ENCODE results near the gene GPRC5D.

The GPRC5D gene

GRCh38 chr12:12918781-12919389 is 33.1 kb downstream of the GPRC5D start:
- Histone ChIP-seq H3K9ac (ENCODE audit: low read depth, low read length) (no peak overlapping the region), H3K9me3 (ENCODE audit: control insufficient read depth, insufficient read depth, low read length) (no peaks in the 10 kb centered on the region), H3K36me3 (ENCODE audit: insufficient read depth, low read length) (no peaks in the 10 kb centered on the region), H3K4me1 (ENCODE audit: insufficient read depth, low read length) (peaks cover 7% of the 10 kb centered on the region)

DNA sequence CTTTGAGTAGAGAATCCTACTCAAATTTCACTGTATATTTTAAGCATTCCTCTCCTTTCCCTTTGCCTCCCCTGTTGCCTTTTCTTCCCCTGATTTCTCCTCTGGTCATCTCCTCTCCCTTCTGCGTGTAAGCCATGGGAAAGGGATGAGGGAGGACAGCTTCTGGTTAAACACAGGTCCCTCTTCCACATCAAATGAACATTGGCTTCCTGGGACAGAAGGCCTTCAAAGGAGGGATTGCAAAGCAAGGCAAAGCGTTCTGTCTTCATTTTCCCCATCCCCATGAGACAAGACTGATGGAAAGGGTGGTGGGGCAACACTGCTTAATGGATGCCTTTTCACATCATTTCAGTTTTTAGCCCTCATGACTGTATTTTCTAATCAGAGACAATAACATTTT is 34.5 kb downstream of the GPRC5D start:
- Histone ChIP-seq H3K9me3 (ENCODE audit: control insufficient read depth, insufficient read depth, low read length) (no peaks in the 10 kb centered on the region), H3K9ac (ENCODE audit: low read depth, low read length) (no peak overlapping the region), H3K36me3 (ENCODE audit: insufficient read depth, low read length) (no peaks in the 10 kb centered on the region), H3K4me1 (ENCODE audit: insufficient read depth, low read length) (peaks cover 7% of the 10 kb centered on the region)

- no peaks in the 10 kb centered on the region for H3K36me3 ChIP-seq (ENCODE audit: insufficient read depth, low read length)
- no peaks in the 10 kb centered on the region for H3K9me3 ChIP-seq (ENCODE audit: control insufficient read depth, insufficient read depth, low read length)
- H3K9ac ChIP-seq (ENCODE audit: low read depth, low read length) = no peak overlapping the region
- no peaks in the 10 kb centered on the region; the same call in 1 of the 2 replicates for H3K4me1 ChIP-seq (ENCODE audit: insufficient read depth, low read length)
These were observed 35.6 kb downstream of the GPRC5D start for GRCh38 chr12:12916135-12916944.

DNA sequence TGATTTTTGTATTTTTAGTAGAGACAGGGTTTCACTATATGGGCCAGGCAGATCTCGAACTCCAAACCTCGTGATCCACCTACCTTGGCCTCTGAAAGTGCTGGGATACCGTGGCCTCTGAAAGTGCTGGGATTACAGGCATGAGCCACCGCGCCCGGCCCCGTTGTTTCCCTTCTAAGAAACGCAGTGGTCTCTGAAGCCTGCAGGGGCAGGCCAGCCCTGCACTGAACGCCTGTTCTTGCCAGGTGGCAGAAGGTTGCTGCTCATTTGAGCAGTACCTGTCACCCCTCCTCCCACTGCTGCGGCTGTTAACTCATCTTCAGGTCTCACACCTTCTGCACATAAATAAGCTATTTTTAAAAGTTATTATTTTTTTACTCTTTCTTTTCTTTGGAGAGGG is 36.3 kb downstream of the GPRC5D start:
- H3K9me3 ChIP-seq (ENCODE audit: control insufficient read depth, insufficient read depth, low read length) = no peaks in the 10 kb centered on the region
- no peak overlapping the region for H3K9ac ChIP-seq (ENCODE audit: low read depth, low read length)
- H3K4me1 ChIP-seq (ENCODE audit: insufficient read depth, low read length) = no peaks in the 10 kb centered on the region; the same call in 1 of the 2 replicates
- no peaks in the 10 kb centered on the region for H3K36me3 ChIP-seq (ENCODE audit: insufficient read depth, low read length)

- no peaks in the 10 kb centered on the region for H3K9me3 ChIP-seq (ENCODE audit: control insufficient read depth, insufficient read depth, low read length)
- no peak overlapping the region for H3K9ac ChIP-seq (ENCODE audit: low read depth, low read length)
- no peaks in the 10 kb centered on the region; the same call in 1 of the 2 replicates for H3K4me1 ChIP-seq (ENCODE audit: insufficient read depth, low read length)
- no peaks in the 10 kb centered on the region for H3K36me3 ChIP-seq (ENCODE audit: insufficient read depth, low read length)
These were observed 39.3 kb downstream of the GPRC5D start for GRCh38 chr12:12912711-12913110.

DNA sequence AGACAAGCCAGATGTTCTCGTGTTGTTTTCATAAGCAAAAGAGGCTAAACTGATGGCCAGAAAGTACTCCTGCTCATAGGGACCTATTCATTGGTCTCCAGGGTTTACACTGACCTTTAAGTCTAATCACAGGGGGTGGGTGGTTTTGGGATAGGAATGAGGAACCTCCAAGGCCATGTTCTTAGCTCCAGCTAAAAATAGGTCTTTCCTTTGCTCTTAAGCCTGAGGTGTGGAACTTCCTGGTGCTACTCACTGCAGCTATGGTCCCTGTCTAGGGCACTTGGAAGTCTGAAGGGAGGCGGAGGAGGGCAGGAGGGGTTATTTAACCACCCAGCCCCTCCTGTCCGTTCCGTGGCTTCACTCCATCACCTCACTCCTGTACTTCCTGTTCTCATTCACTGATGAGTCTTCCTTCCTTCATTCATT is 42.0 kb downstream of the GPRC5D start:
- Histone ChIP-seq H3K9me3 (ENCODE audit: control insufficient read depth, insufficient read depth, low read length) (no peaks in the 10 kb centered on the region), H3K9ac (ENCODE audit: low read depth, low read length) (no peak overlapping the region), H3K36me3 (ENCODE audit: insufficient read depth, low read length) (no peaks in the 10 kb centered on the region), H3K4me1 (ENCODE audit: insufficient read depth, low read length) (no peaks in the 10 kb centered on the region)

DNA sequence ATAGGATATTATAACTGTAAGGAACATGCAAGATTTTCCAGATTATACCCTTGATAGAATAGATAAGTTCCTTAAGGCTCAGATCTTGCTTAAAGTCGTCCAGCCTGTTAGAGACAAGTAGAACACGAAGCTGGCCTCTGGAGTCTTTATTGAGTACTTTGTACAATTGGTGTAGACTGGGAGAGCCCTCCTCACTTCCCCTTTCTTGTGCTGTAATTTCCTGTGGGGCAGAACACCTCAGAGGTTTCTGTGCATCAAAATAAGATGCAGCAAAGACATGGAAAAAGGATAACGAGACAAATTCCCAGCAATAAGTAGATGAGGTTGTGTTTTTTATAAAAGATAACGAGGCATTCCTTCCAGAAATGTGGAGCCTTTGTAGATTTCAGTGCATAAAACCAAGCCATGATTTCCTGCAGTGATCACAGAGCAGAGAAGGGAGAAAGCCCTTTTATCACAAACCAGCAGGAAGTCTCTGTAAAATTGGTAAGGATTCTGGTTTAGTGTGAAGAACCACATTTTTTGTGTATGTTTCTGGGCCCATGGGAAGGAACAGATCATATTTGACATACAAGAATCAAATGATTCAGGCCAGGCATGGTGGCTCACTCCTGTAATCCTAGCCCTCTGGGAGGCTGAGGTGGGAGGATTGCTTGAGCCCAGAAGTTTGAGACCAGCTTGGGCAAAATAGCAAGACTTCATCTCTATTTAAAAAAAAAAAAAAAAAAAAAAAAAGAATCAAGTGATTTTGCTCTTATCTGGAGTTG is 42.6 kb downstream of the GPRC5D start:
- Histone ChIP-seq H3K9me3 (ENCODE audit: control insufficient read depth, insufficient read depth, low read length) (no peaks in the 10 kb centered on the region), H3K36me3 (ENCODE audit: insufficient read depth, low read length) (no peaks in the 10 kb centered on the region), H3K4me1 (ENCODE audit: insufficient read depth, low read length) (no peaks in the 10 kb centered on the region), H3K9ac (ENCODE audit: low read depth, low read length) (no peak overlapping the region)

DNA sequence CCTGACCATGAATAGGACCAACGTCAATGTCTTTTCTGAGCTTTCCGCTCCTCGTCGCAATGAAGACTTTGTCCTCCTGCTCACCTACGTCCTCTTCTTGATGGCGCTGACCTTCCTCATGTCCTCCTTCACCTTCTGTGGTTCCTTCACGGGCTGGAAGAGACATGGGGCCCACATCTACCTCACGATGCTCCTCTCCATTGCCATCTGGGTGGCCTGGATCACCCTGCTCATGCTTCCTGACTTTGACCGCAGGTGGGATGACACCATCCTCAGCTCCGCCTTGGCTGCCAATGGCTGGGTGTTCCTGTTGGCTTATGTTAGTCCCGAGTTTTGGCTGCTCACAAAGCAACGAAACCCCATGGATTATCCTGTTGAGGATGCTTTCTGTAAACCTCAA is 43.3 kb downstream of the GPRC5D start:
- H3K4me1 ChIP-seq (ENCODE audit: insufficient read depth, low read length) = no peaks in the 10 kb centered on the region
- H3K36me3 ChIP-seq (ENCODE audit: insufficient read depth, low read length) = no peaks in the 10 kb centered on the region
- no peaks in the 10 kb centered on the region for H3K9me3 ChIP-seq (ENCODE audit: control insufficient read depth, insufficient read depth, low read length)
- H3K9ac ChIP-seq (ENCODE audit: low read depth, low read length) = no peak overlapping the region

GRCh38 chr12:12908252-12908651 is 43.7 kb downstream of the GPRC5D start:
- no peaks in the 10 kb centered on the region for H3K4me1 ChIP-seq (ENCODE audit: insufficient read depth, low read length)
- no peak overlapping the region for H3K9ac ChIP-seq (ENCODE audit: low read depth, low read length)
- H3K36me3 ChIP-seq (ENCODE audit: insufficient read depth, low read length) = no peaks in the 10 kb centered on the region
- no peaks in the 10 kb centered on the region for H3K9me3 ChIP-seq (ENCODE audit: control insufficient read depth, insufficient read depth, low read length)

DNA sequence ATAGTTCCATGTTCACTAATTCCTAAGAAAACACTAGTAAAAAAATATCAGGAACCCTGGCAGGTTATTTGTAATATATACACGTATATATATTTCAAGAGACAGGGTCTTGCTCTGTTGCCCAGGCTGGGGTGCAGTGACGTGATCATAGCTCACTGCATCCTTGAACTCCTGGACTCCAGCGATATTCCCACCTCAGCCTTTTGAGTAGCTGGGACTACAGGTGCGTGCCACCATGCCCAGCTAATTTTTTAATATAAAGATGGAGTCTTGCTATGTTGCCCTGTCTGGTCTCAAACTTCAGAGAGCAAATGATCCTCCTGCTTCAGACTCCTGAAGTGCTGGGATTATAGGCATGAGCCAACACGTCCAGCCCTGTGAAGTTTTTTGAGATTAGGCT is 44.4 kb downstream of the GPRC5D start:
- H3K36me3 ChIP-seq (ENCODE audit: insufficient read depth, low read length) = no peaks in the 10 kb centered on the region
- no peaks in the 10 kb centered on the region for H3K4me1 ChIP-seq (ENCODE audit: insufficient read depth, low read length)
- no peaks in the 10 kb centered on the region for H3K9me3 ChIP-seq (ENCODE audit: control insufficient read depth, insufficient read depth, low read length)
- H3K9ac ChIP-seq (ENCODE audit: low read depth, low read length) = no peak overlapping the region

- no peaks in the 10 kb centered on the region; the same call in 1 of the 2 replicates for H3K4me1 ChIP-seq (ENCODE audit: insufficient read depth, low read length)
These were observed 48.0 kb downstream of the GPRC5D start for GRCh38 chr12:12903642-12904609.

GRCh38 chr12:12902036-12902435 is 49.9 kb downstream of the GPRC5D start:
- H3K9me3 ChIP-seq (ENCODE audit: control insufficient read depth, insufficient read depth, low read length) = no peaks in the 10 kb centered on the region
- H3K36me3 ChIP-seq (ENCODE audit: insufficient read depth, low read length) = no peaks in the 10 kb centered on the region
- H3K9ac ChIP-seq (ENCODE audit: low read depth, low read length) = no peak overlapping the region
- no peaks in the 10 kb centered on the region; the same call in 1 of the 2 replicates for H3K4me1 ChIP-seq (ENCODE audit: insufficient read depth, low read length)

More at GRCh38 chr12:12903642-12904609, 48.0 kb downstream of the GPRC5D start:
- Histone ChIP-seq H3K9me3 (ENCODE audit: control insufficient read depth, insufficient read depth, low read length) (no peaks in the 10 kb centered on the region), H3K36me3 (ENCODE audit: insufficient read depth, low read length) (no peaks in the 10 kb centered on the region), H3K9ac (ENCODE audit: low read depth, low read length) (no peak overlapping the region)

- Histone ChIP-seq H3K9ac (ENCODE audit: low read depth, low read length) (no peak overlapping the region), H3K9me3 (ENCODE audit: control insufficient read depth, insufficient read depth, low read length) (no peaks in the 10 kb centered on the region), H3K4me1 (ENCODE audit: insufficient read depth, low read length) (no peaks in the 10 kb centered on the region; the same call in 1 of the 2 replicates), H3K36me3 (ENCODE audit: insufficient read depth, low read length) (no peaks in the 10 kb centered on the region)
These were observed 50.7 kb downstream of the GPRC5D start for GRCh38 chr12:12901158-12901791.

All from ES-I3 (cell line).